ENCODE measurements around the gene GABRP.
A peak's percentile ranks its signal among the peaks of the same experiment; 100 is the strongest.
"Not testable (repeated sequence)": the region's sequence is repeated elsewhere in the genome, so short reads cannot be mapped to it uniquely, and the experiment has no call there.

Gene GABRP, protein sequence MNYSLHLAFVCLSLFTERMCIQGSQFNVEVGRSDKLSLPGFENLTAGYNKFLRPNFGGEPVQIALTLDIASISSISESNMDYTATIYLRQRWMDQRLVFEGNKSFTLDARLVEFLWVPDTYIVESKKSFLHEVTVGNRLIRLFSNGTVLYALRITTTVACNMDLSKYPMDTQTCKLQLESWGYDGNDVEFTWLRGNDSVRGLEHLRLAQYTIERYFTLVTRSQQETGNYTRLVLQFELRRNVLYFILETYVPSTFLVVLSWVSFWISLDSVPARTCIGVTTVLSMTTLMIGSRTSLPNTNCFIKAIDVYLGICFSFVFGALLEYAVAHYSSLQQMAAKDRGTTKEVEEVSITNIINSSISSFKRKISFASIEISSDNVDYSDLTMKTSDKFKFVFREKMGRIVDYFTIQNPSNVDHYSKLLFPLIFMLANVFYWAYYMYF

DNA sequence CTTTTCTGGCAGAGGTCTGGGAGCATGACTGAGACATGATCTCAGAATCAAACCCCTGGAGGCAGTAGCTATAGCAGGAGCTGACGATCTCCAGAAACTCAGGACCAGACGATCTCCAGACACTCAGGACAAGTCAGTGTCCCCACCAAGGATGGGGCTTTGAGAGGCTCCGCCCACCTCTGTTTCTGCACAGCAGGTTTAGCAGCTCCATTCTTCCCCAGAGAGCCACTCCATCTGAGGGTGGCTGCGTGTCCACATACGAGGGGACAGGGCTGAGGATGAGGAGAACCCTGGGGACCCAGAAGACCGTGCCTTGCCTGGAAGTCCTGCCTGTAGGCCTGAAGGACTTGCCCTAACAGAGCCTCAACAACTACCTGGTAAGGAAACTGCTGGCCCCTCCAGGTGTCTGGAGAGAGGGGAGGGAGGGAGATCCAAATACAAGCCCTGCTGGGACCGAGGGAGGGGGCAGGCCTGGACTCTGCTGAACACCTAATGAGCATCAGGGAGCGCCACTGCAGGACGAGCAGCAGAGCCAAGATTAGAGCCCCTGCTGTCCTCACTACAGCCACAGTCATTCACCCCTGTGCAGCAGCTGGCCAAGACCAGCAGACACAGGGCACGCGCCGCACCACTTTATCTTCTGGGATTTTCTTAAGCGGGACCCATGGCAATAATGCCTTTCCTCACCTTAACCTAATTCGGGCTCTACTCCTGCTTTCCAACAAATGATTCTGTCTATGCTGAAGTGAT lies at the start of gene GABRP:
TSS of gene GABRP (plus strand) at position 228 of the 750 bp plus-strand sequence. CDS start 4,891 bp downstream, outside the sequence.
- no peak for DNase-seq

GRCh38 chr5:170736966-170737365 lies 46.6 kb upstream of the GABRP start:
- no peak for DNase-seq

- DNase-seq = no peak
These were observed 45.9 kb upstream of the GABRP start for GRCh38 chr5:170737591-170737990.

DNA sequence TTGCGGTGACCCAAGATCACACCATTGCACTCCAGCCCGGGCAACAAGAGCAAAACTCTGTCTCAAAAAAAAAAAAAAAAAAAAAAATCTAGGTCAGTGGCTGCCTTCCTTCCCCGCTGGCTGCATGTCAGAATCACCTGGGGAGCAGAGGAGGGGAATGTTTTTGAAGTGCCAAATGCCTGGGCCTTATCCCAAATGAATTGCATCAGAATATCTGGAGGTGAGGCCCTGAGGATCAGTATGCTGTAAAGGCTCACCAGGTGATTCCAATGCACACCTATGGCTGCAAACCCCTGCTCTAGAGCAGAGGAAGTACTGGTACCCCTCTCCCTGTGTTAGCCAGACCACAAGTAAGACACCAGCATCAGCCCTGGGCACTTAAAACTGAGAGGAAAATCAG lies 44.7 kb upstream of the GABRP start:
- no peak for DNase-seq

DNA sequence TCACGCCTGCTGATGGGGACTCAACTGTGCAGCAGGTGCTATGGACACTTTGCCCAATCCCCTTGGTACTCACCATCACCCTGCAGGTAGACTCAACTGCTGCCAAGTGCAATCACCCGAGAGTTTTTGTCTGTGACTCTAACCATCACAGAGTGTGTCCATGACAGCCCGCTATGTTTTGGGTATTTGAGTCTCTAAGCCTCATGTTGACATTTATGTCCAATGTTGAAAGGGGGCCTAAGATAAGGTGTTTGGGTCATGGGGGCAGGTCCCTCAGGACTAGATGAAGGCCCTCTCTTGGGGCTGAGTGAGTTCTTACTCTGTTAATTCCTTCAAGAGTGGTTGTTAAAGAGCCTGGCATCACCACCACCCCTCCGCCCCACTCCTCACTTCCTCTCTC lies 44.1 kb upstream of the GABRP start:
- DNase-seq = no peak

GRCh38 chr5:170740551-170741205 lies 42.8 kb upstream of the GABRP start:
- DNase-seq = no peak

- DNase-seq = no peak
These were observed 41.7 kb upstream of the GABRP start for GRCh38 chr5:170741801-170742200.

- no peak for DNase-seq
These were observed 39.7 kb upstream of the GABRP start for GRCh38 chr5:170743876-170744212.

GRCh38 chr5:170745481-170746071 lies 37.9 kb upstream of the GABRP start:
- peak; percentile 55 for DNase-seq

DNA sequence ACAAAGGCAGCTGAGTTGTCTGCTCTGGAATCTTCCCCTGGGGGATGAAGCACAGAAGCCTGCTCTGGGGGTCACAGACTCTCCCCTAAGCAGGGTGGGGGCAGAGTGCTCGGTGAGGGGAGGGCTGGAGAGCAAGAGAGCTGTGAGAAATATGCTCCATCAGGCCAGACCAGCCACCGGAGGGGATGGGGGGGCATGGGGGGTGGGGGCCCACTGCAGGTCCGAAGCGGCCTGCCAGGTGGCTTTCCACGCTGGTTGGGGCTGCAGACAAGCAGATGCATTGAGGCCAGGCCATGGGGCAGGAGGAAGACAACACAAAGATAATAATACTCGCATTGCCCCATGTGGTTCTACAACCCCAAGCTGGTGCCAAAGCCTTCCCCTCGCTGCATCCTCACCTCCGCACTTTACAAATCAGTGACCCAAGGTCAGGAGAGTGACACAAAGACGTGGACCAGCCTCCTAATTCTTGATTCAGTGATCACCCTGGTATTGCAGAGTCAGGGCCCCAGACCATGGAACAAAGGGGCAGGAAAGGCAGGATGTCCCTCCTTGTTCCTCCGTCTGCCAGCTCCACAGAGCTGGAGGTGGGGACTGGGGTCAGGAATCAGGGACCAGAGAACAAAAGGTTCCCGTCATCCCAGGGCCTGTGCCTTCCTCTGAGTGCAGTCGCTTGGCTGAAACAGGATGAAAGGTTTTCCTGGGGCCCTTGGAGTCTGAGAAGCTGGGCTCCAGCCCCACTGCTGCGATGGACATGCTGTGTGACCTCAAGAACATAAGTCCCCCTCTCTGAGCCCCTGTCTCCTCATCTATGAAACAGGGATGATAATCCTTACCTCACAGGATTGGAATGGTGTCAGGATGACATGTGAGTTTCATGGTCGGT lies 37.2 kb upstream of the GABRP start:
- DNase-seq = no peak

DNA sequence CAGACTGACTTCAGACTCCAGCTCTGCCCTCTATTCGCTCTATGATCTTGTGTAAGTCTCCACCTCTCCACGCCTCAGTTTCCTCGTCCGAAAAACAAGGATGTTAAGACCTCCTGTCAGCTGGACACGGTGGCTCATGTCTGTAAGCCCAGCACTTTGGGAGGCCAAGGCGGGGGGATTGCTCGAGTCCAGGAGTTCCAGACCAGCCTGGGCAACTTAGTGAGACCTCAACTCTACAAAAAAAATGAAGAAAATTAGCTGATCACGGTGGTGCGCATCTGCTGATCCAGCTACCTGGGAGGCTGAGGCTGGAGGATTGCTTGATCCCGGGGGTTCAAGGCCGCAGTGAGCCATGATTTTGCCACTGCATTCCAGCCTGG lies 36.6 kb upstream of the GABRP start:
- no peak for DNase-seq

- no peak for DNase-seq
These were observed 36.2 kb upstream of the GABRP start for GRCh38 chr5:170747357-170747756.

DNA sequence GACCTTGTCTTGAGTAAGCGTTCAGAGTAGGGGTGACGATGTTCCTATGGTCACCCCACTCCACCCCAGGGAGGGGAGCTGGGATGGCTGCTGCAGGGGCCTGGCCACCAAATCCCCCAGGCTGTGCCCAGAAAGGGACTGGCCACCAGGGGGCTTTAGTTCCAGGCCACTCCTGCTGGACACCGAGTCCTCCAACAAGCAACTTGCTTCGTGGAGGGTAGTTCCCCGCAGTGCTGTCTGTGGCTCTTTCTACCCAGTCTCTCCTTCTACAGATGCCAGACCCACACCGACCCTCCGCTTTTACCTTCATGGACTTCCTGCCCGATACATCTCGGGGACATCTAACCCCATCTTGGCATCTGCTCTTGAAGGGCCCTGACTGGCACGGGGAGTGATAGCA lies 35.7 kb upstream of the GABRP start:
- peak; percentile 17 for DNase-seq

GRCh38 chr5:170748951-170749471 lies 34.5 kb upstream of the GABRP start:
- no peak for DNase-seq

DNA sequence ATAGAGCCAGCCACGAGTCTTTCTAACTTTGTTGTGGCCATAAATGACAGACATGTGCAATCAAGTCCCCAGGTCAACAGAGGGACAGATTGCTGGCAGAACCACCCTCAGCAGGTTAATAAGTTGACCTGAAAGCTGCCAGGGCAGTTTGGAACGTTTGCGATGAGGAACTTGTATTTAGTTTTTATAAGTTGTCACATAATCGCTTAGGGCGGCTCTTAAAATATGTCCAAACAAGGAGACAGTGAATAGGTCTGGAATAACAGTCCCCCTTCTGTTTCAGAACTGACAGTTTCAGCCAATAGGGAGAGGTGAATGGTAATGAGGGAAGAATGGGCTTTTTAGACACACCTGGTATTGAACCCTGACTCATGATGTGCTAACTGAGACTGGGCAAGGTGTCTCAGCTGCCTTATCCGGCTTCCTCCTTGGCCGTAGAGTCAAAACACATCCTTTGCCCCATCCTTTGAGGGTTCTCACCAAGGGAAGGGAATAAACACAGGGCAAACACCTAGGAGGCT lies 33.6 kb upstream of the GABRP start:
- DNase-seq = no peak

- DNase-seq = no peak
These were observed 32.7 kb upstream of the GABRP start for GRCh38 chr5:170750791-170751190.

- DNase-seq = no peak
These were observed 31.9 kb upstream of the GABRP start for GRCh38 chr5:170751631-170752030.

DNA sequence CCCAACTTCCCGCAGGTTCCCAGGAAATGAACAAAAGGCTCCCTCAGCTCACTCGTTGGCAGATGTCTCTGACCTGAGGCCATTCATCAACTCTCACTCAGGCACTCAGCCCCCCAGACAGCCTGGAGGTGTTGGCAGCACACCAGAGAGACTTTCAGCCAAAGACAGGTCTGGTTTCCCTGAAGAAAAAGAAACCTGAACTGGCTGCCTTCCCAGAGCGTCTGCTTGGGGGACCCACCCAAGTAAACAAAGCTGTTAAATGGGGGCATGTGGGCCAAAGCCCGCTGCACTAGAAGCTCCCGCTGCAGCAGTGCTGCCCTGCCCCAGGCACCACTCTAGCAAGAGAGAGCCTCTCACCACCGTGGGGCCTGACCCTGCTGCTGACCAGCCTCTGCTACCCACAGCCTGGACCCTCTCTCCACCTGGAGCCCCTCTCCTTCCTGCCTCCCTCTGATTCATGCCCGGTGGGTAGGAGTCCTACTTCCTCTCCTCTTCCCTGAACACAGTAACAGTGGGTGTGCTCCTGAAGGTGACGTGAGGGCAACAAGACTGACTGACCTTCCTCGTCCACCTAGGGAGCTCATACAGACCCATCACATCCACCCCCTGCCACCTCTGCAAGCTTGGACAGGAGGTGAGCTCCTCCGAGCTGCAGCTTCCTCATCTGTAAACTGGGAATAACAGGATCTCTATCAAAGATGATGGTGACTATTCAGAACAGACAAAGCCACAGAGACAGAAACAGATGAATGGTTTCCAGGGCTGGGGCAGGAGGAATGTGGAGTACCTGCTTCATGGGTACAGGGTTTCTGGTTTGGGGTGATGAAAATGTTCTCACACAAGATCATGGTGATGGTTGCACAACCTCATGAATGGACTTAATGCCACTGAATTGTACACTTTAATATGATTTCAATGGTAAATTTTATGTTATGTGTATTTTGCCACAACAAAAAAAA lies 31.0 kb upstream of the GABRP start:
- DNase-seq = peak; percentile 70

DNA sequence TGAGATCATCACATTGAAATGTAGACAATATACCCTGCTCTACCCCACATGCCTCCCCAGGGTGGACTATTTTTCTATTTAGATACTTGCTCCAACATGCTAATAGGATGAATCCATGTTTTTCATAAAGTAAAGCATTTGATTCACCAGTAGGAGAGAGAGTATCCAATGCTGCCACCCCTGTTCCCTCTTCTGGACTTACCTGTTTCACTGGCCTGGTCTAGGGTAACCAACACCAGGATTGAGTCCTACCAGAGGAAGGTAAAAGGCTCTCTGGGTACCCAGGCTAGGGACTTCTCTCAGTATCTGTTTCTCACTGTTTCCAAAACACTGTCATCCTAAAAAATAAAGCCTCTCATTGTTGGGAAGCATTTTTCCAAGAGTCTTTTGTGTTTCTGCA lies 30.2 kb upstream of the GABRP start:
- DNase-seq = no peak

GRCh38 chr5:170754508-170754907 lies 29.0 kb upstream of the GABRP start:
- not testable (repeated sequence) for DNase-seq

Data from RPMI8226 (cell line).